UCSD-AML1 (cell line): ENCODE measurements around the gene NUMB.

Experiments used
- DNase-seq: peaks from one replicate; lab custom pipeline; 2025; ENCODE audit not compliant: unreplicated experiment; lab: John Stamatoyannopoulos, UW

Gene NUMB

DNA sequence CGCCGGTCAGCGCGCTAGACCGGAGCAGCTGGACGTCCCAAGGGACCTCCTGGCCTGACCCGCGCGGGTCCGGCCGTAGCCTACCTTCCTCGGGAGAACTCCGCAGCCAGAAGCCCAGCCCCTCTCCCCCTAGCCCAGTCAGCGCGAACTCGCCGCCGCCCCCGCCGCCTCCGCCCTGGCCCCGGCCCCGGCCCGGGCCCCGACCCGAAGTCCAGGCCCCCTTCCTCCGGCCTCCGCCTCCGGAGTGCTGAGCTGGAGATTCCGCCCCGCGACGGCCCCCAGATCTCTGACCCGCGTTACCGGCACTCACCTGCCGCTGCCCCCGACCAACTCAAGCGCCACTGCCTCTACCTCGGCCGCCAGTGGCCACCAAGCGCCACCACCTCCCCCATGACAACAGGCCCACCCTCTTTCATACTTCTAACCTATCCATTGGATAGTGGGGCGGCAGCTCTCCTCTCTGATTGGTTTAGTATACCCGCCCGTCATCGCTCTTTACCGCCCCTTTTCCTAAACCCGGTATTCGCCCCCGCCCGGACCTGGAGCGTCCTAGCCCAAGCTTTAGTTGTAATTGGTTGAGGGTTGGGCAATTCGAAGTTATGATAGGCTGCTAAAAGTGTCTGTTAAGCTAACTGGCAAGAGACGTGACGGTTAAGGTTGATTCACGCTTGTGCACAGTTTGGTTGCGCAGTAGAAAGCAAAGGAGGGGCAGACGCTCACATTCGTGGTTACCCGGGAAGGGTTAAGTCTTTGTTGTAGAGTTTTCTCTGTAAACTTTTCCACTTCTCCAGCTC is at the start of gene NUMB:
NUMB (minus strand) TSS at position 364 of the 794 bp plus-strand sequence. CDS start 102,795 bp downstream, outside the sequence.
- peak; percentile 95 for DNase-seq

DNA sequence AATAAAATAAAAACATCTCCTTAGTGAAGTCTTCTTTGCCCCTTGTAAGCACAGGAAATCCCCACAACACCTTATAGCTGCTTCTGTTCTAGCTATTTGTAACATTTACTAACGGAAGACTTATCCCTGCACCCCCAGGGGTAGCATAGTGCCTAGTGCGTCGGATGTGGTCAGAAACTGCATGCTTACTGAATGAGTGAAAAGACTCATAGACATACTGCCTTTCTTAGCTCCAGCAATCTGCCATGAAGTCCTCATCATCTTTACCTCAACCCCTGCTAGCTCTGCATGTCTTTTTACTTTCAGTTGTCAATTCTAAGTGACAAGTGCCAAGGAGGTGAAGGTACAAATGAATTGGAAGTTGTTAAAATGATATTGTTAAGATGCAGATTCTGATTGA is 45.3 kb upstream of the NUMB start:
- no peak for DNase-seq

DNA sequence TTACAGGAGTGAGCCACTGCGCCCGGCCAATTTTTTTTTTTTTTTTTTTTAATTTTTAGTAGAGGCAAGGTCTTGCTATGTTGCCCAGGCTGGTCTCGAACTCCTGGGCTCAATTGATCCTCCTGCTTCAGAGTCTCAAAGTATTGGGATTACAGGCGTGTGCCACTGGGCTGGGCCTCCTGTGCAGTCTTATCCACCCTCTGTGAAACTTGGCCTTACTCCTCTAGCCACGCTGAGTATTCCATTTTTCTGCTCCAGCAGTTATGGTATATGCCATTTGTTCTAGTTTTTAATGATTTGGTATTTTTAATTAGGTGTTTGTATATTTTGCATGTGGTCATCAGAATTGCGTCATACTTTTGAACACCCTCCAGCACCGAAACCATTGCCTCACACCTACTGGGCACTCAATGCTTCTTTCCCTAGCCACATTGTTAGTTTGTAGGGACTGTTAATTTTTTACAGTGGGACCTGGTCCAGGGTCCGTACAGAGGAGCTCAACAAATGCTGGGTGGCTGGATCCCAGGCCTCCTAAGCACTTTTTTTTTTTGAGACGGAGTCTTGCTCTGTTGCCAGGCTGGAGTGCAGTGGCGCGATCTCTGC is 43.8 kb upstream of the NUMB start:
- DNase-seq: no peak

DNA sequence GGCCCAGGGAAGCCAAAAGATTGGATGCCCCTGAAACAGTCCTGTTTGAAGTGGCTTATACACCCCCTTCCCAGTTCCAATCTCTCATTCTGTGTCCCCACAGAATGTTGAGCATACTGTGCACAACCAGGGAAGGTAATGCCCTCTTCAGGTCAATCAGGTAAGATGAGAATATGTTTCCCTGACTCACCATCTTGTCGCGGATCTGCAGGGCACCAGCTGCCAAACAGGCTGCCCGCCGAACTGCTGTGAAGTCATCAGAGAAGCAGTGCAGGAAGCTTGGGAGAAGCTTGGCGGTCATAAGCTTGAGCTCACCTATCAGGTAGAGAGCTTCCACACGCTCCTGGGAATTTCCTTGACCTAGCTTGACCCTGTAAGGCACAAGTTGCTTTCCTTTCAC is 42.0 kb upstream of the NUMB start:
- no peak for DNase-seq

DNA sequence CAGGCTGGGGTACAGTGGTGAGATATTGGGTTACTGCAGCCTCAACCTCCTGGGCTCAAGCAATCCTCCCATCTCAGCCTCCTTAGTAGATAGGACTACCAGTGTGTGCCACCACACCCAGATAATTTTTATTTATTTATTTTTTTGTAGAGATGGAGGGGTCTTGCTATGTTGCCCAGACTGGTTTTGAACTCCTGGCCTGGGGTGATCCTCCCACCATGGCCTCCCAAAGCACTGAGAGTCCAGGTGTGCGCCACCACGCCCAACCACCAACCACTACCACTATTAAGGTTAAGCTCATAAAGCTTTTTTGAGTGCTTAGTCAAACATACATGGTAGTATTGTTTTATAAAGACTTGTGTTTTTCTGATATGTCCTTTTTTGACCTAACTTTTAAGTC is 36.2 kb upstream of the NUMB start:
- no peak for DNase-seq

DNA sequence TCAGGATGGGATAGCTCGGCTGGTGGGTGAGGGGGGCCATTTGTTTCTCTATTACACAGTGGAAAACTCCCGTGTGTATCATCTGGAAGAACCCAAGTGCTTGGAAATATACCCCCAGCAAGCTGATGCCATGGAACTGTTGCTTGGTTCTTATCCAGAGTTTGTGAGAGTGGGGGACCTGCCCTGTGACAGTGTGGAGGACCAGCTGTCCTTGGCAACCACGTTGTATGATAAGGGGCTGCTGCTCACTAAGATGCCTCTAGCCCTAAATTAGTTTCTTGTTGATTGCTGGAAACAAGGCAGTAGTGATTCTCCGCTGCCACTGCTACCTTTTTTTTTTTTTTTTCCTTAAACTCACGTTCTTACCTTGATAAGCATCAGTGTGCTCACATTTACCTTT is 34.3 kb upstream of the NUMB start:
- DNase-seq: no peak

DNA sequence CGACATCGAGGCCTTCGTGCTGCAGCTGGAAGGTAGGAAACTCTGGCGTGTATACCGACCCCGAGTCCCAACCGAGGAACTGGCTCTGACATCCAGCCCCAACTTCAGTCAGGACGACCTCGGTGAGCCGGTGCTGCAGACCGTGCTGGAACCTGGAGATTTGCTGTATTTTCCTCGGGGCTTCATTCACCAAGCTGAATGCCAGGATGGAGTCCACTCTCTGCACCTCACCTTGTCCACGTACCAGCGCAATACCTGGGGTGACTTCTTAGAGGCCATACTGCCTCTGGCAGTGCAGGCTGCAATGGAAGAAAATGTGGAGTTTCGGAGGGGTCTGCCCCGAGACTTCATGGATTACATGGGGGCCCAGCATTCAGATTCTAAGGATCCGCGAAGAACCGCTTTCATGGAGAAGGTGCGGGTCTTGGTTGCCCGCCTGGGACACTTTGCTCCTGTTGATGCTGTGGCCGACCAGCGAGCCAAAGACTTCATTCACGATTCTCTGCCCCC is 33.8 kb upstream of the NUMB start:
- no peak for DNase-seq

DNA sequence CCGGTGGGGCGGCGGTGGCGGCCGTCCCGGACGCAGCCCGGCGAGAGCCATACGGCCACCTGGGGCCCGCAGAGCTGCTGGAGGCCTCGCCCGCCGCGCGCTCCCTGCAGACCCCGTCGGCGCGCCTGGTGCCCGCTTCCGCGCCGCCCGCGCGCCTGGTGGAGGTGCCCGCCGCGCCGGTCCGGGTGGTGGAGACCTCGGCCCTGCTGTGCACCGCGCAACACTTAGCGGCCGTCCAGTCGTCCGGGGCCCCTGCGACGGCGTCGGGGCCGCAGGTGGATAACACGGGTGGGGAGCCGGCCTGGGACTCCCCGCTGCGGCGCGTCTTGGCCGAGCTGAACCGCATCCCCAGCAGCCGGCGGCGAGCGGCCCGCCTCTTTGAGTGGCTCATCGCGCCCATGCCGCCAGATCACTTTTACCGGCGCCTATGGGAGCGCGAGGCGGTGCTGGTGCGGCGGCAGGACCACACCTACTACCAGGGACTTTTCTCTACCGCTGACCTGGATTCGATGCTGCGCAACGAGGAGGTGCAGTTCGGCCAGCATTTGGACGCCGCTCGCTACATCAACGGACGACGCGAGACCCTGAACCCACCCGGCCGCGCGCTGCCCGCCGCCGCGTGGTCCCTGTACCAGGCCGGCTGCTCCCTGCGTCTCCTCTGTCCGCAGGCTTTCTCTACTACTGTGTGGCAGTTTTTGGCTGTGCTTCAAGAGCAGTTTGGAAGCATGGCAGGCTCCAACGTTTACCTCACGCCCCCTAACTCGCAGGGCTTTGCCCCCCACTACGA is 33.1 kb upstream of the NUMB start:
- DNase-seq: no peak

DNA sequence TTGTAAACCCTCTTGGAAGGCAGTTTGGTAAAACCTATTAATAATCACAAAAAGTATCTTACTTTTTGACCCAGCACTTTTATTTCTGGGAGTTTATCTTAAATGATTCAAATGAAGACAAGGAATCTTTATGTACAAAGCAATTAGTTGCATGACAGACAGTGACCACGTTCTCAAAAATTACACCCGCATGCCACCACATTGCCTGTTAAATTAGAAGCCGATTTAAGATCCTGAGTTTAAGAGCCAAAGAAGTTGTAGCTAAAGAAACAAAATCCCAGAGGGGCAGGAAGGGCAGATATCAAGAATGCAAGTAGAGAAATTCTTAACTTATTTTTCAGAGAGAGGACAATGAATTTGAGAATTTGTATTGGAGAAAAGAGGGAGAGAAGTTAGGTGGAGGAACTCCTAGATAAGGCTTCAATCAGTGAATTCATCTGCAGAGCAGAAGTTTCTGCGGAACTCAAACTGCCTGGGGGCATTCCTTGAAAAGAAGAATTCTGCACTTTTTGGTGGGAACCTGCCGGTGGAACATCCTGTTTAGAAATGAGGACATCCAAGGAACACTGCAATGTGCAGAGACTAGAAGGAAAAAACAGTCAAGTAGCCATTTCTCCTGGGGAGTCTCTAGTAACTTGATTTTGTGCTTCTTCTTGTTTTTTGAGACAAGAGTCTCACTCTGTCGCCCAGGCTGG is 31.3 kb upstream of the NUMB start:
- DNase-seq: no peak

DNA sequence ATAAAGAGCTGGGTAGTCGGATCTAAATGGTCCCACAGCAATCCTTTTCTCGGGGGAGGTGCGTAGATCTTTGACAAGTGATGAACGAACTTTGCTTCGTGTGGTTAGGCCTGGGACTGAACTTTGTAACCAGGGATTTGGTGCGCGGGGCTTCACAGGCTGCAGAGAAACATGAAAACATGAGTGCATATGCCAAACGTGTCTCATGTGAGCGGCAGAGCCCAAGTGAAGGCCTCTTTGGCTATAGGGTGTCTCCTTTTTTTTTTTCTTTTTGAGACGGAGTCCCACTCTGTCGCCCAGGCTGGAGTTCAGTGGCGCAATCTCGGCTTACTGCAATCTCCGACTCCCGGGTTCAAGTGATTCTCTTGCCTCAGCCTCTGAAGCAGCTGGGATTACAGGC is 20.3 kb upstream of the NUMB start:
- no peak for DNase-seq

DNA sequence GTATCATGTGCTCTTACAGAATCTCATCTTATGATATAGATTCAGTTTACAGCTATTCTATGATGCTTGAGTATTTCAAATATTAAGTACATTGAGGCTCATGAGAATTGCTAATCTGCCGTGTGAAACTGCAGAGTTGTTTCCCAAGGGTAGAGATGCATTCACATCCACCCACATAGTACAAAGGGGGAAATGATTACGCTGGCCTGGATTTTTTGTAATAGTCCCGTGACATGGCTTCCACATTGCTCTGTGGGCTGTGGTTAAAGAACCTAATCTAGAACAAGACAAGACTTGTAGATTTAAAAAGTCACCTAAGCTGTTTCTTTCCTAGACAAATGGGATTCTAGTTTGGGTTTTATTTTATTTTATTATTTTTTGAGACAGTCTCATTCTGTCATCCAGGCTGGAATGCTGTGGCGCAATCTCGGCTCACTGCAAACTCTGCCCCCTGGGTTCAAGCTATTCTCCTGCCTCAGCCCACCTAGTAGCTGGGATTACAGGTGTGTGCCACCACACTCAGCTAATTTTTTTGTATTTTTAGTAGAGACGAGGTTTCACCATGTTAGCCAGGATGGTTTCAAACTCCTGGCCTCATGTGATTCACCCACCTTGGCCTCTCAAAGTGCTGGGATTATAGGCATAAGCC is 19.4 kb upstream of the NUMB start:
- no peak for DNase-seq

DNA sequence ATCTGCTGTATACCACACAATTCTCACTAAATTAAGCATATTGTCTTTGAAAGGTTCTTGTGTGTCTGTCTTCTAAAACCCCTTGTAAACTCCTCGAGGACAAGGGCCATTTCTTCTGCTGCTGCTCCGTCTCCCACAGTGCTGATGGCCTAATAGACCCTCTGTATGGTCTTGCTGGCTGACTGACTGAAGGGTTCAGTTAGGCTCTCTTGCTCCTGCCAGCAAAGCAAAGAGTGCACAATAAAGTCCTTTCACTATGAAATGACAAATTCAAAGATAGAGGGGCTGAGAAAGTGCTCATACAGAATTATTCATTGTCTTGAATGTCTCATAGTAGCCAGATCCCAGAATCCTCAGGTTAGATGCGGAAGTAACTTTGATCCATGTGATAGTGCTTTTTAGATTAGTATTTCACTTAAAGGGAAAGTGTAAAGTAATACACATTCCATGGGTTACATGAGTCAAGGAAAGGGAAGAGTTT is 18.1 kb upstream of the NUMB start:
- DNase-seq: no peak

DNA sequence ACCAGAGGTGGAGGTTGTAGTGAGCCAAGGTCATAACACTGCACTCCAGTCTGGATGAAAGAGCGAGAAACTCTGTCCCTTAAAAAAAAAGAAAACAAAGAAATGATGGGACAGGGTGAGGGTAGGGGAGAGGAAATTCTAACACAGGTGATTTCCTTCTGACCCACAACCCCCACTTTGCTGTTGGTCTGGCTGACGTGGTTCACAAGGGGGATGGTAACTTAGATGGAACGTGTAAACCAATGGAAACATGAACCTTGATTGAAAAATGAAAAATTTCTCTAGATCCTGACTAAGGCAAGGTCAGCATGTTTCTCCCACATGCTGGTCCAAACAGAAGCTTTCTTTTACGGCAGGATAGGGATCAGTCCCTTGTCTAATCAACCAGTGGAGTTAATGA is 16.6 kb upstream of the NUMB start:
- DNase-seq: no peak

DNA sequence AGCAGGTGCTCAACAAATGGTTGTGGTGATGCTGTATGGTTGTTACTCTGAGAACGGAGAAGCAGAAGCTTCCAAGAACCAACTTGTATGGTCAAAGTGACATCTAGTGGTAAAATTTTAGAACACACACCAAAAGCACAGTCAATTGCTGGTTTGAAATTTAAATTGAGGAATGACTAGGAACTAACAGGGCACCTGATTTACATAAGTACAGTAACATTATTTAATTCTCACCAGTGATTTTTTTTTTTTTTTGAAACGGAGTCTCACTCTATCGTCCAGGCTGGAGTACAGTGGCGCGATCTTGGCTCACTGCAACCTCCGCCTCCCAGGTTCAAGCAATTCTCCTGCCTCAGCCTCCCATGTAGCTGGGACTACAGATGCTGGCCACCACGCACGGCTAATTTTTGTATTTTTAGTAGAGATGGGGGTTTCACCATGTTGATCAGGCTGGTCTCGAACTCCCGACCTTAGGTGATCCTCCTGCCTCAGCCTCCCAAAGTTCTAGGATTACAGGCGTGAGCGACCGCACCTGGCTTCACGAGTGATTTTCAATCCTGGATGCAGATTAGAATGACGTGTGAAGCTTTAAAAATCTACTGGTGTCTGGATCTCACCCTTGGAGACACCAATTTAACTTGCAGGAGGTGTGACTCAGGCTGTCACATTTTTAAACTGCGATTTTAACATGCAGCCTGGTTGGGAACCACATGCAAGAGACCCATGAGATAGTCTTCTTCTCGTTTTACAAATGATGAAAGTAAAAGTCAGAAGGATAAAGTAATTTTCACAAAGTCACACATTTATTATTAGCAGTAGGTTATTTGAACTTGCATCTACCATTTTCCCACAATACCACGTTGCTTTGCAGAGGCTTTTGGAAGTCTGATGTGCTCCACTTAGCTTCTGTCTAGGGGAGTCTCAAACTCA is 14.1 kb upstream of the NUMB start:
- no peak for DNase-seq

DNA sequence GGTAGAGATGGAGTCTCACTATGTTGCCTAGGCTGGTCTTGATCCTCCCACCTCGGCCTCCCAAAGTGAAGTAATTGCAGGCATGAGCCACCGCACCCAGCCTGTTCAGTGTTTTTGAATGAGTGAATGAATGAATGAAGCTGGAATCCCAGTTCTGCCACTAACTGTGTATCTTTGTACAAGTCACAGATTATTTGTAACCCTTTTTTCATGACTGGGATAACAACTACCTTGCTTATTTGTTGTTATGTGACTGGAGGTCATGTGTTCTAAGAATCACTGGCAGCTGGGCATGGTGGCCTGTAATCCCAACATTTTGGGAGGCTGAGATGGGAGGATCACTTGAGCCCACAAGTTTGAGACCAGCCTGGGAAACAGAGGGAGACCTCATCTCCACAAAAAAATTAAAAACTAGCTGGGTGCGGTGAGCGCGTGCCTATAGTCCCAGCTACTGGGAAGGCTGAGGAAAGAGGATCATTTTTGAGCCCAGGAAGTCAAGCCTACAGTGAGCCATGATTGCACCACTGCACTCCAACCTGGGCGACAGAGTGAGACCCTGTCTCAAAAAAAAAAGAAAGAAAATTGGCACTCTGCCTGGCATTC is 13.3 kb upstream of the NUMB start:
- no peak for DNase-seq

DNA sequence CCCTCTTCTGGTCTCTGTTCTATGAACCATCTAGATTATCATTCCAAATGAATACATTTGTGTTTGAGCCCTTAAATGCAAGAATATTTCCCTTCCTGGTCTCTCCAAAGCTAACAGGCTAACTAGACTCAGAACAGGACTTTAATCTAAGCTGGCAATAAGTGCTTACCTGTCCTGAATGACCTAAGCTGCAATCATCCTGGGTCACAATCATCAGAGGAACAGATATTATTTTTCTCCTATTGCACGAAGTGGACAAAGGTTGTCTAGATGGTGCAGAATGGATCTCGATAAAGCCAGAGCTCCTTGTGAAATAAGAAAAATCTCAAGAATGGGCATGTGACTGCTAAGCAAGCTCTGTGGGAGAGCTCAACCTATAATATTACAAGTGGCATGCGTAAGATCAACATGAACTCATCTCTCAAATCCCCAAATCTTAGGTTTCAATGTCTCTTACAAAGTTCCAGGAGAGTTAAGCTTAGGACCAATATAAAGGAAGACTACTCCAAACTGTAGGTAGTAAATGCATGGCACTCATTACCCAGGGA is 10.6 kb upstream of the NUMB start:
- DNase-seq: no peak

DNA sequence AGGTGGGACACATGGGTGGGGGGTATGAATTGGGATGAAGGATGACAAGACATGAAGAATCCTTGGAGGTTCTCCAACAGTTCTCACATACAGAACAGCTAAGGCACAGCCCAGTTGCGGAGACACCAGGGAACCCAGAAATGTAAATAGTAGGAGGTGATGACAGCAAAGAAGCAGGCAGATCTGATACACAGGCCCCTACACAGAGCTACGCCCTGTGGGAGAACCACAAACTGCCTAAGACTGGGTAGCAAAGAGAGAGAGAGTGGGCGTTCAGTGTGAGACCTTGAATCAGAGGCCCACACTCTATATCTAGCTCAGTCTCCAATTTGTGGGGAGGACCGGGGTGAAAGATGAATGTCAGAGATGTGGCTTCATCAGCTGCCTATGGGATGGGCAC is 9.5 kb upstream of the NUMB start:
- DNase-seq: no peak

DNA sequence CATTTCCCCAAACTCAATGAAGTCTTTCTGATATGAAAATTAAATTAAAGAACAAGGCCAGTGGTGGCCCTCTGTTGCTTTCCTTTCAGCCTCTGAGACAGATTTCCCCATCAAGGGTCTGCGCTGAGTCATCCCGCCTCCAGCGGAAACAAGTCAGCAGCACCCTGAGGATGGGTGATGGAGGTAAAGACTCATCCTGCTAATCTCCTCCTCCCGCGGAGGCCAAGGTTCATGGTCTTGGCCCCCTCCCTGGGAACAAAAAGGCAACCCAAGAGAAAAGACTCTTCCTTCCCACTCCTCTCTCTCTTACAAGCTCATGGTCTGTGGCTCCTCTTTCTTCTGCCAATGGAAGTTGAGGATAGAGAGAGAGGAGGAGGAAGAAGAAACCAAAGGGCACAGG is 9.0 kb upstream of the NUMB start:
- no peak for DNase-seq

DNA sequence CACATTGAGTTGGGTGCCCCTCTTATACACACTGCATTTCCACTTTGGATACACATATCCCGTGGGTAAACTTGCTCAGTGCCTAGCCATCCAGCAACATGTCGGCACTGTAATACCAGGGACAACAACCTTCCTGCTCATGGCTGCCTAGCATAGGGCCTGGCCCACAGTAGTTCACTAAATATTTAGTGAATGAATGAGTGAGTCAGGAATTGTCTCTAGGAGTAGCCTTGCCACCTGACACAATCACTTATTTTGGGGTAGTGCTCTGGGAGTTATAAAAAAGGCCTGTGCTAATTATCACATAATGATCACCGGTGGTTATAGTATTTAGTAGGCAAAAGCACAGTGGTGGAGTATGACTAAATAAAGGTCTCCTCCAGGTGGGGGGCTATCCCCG is 8.5 kb upstream of the NUMB start:
- no peak for DNase-seq
